IPS-20b (cell line): ENCODE data around the gene GPR132.
"Not testable (repeated sequence)": the region's sequence is repeated elsewhere in the genome, so short reads cannot be mapped to it uniquely, and the experiment has no call there.

Experiments used
- H3K27ac ChIP-seq: one replicate; pipeline ENCODE4 v1.5.1; 2013; ENCODE audit warnings: low read length
- H3K27me3 ChIP-seq: 2 replicates; pipeline ENCODE4 v1.6.1; 2013; ENCODE audit warnings: mild to moderate bottlenecking, low read length, inconsistent platforms; ENCODE audit not compliant: insufficient read depth
- H3K36me3 ChIP-seq: 2 replicates; pipeline ENCODE4 v1.6.1; 2013; ENCODE audit warnings: low read depth, mild to moderate bottlenecking, inconsistent platforms, low read length, moderate library complexity; ENCODE audit not compliant: insufficient read depth
- H3K4me1 ChIP-seq: 2 replicates; pipeline ENCODE4 v1.6.1; 2013; ENCODE audit warnings: mild to moderate bottlenecking, control low read depth, inconsistent platforms, low read length, moderate library complexity; ENCODE audit not compliant: insufficient read depth
- H3K4me3 ChIP-seq: 2 replicates; pipeline ENCODE4 v1.5.1; 2013; ENCODE audit warnings: mild to moderate bottlenecking, low read length, inconsistent platforms
- H3K9ac ChIP-seq: 2 replicates; pipeline ENCODE4 v1.6.1; 2013; ENCODE audit warnings: low read depth, mild to moderate bottlenecking, inconsistent platforms, low read length, moderate library complexity
- H3K9me3 ChIP-seq: 2 replicates; pipeline ENCODE4 v1.6.1; 2013; ENCODE audit warnings: mild to moderate bottlenecking, low read depth, low read length, inconsistent platforms; ENCODE audit not compliant: insufficient read depth

The GPR132 gene

GRCh38 chr14:105043641-105044040 lies 21.6 kb downstream of the GPR132 start:
- Histone ChIP-seq H3K27me3 (peaks cover 22% of the 10 kb centered on the region), H3K9ac (no peak overlapping the region), H3K36me3 (no peaks in the 10 kb centered on the region), H3K9me3 (no peaks in the 10 kb centered on the region), H3K4me1 (no peaks in the 10 kb centered on the region), H3K4me3 (no peak overlapping the region), H3K27ac (no peak overlapping the region)

- Histone ChIP-seq H3K9me3 (no peaks in the 10 kb centered on the region), H3K36me3 (no peaks in the 10 kb centered on the region), H3K4me3 (no peak overlapping the region), H3K4me1 (no peaks in the 10 kb centered on the region), H3K9ac (no peak overlapping the region), H3K27ac (no peak overlapping the region), H3K27me3 (peaks cover 22% of the 10 kb centered on the region)
Measured at GRCh38 chr14:105042813-105043212, 22.4 kb downstream of the GPR132 start.

- no peak overlapping the region for H3K27ac ChIP-seq
- H3K4me1 ChIP-seq: no peaks in the 10 kb centered on the region
- no peak overlapping the region for H3K9ac ChIP-seq
- no peaks in the 10 kb centered on the region for H3K9me3 ChIP-seq
- H3K36me3 ChIP-seq: no peaks in the 10 kb centered on the region
- peaks cover 22% of the 10 kb centered on the region for H3K27me3 ChIP-seq
- H3K4me3 ChIP-seq: no peak overlapping the region
Measured at GRCh38 chr14:105041841-105042765, 23.1 kb downstream of the GPR132 start.

- no peak overlapping the region for H3K27ac ChIP-seq
- no peaks in the 10 kb centered on the region for H3K9me3 ChIP-seq
- H3K27me3 ChIP-seq: peaks cover 19% of the 10 kb centered on the region
- H3K4me1 ChIP-seq: no peaks in the 10 kb centered on the region
- H3K9ac ChIP-seq: no peak overlapping the region
- no peak overlapping the region for H3K4me3 ChIP-seq
- H3K36me3 ChIP-seq: no peaks in the 10 kb centered on the region
Measured at GRCh38 chr14:105039458-105040205, 25.6 kb downstream of the GPR132 start.

- H3K4me1 ChIP-seq, H3K9me3 ChIP-seq, H3K9ac ChIP-seq, H3K27ac ChIP-seq, H3K36me3 ChIP-seq, H3K4me3 ChIP-seq: not testable (repeated sequence)
- H3K27me3 ChIP-seq: peaks cover 38% of the 10 kb centered on the region
Measured at GRCh38 chr14:105035616-105036015, 29.6 kb downstream of the GPR132 start.

GRCh38 chr14:105034315-105035039 lies 30.8 kb downstream of the GPR132 start:
- Histone ChIP-seq H3K4me3 (no peak overlapping the region), H3K27me3 (peaks cover 38% of the 10 kb centered on the region), H3K4me1 (peaks cover 8% of the 10 kb centered on the region; the same call in 1 of the 2 replicates), H3K9ac (no peak overlapping the region), H3K27ac (no peak overlapping the region), H3K36me3 (no peaks in the 10 kb centered on the region), H3K9me3 (no peaks in the 10 kb centered on the region)

- H3K4me3 ChIP-seq: peak overlapping the region; percentile 65
- peak overlapping the region; percentile 58; the same call in 1 of the 2 replicates for H3K9ac ChIP-seq
- not testable (repeated sequence) for H3K27ac ChIP-seq
Measured at GRCh38 chr14:105033412-105033900, 31.8 kb downstream of the GPR132 start.

GRCh38 chr14:105032451-105032901 lies 32.8 kb downstream of the GPR132 start:
- H3K36me3 ChIP-seq, H3K9me3 ChIP-seq, H3K4me1 ChIP-seq, H3K27ac ChIP-seq, H3K9ac ChIP-seq, H3K4me3 ChIP-seq: not testable (repeated sequence)
- peaks cover 38% of the 10 kb centered on the region for H3K27me3 ChIP-seq

More at GRCh38 chr14:105033412-105033900, 31.8 kb downstream of the GPR132 start:
- H3K4me1 ChIP-seq, H3K9me3 ChIP-seq, H3K36me3 ChIP-seq: not testable (repeated sequence)
- H3K27me3 ChIP-seq: peaks cover 38% of the 10 kb centered on the region

GRCh38 chr14:105030836-105031396 lies 34.3 kb downstream of the GPR132 start:
- Histone ChIP-seq H3K36me3 (no peaks in the 10 kb centered on the region), H3K4me3 (no peak overlapping the region), H3K27me3 (peaks cover 38% of the 10 kb centered on the region), H3K4me1 (peaks cover 8% of the 10 kb centered on the region; the same call in 1 of the 2 replicates), H3K27ac (no peak overlapping the region), H3K9ac (no peak overlapping the region), H3K9me3 (no peaks in the 10 kb centered on the region)

- no peak overlapping the region for H3K27ac ChIP-seq
- no peak overlapping the region for H3K4me3 ChIP-seq
- H3K4me1 ChIP-seq: peaks cover 8% of the 10 kb centered on the region; the same call in 1 of the 2 replicates
- H3K9me3 ChIP-seq: no peaks in the 10 kb centered on the region
- no peak overlapping the region for H3K9ac ChIP-seq
- H3K36me3 ChIP-seq: no peaks in the 10 kb centered on the region
- peaks cover 38% of the 10 kb centered on the region for H3K27me3 ChIP-seq
Measured at GRCh38 chr14:105030194-105030593, 35.0 kb downstream of the GPR132 start.

- H3K36me3 ChIP-seq: no peaks in the 10 kb centered on the region
- H3K27me3 ChIP-seq: peaks cover 31% of the 10 kb centered on the region
- no peak overlapping the region for H3K4me3 ChIP-seq
- no peak overlapping the region for H3K9ac ChIP-seq
- no peaks in the 10 kb centered on the region for H3K9me3 ChIP-seq
- no peak overlapping the region for H3K27ac ChIP-seq
- H3K4me1 ChIP-seq: peaks cover 7% of the 10 kb centered on the region; the same call in 1 of the 2 replicates
Measured at GRCh38 chr14:105029402-105029801, 35.8 kb downstream of the GPR132 start.
